HepG2 (cell line): ENCODE data around the gene DCP1B. TPM values are rescaled to one million over a fixed set of nuclear protein-coding genes. Genes with fewer than 3 reads are reported as not detected.

ENCODE experiments used
- ATAC-seq: fragments of 200-7000 bp; cut with Tn5 transposase; 3 replicates; pipeline ENCODE4 v1.9.1; 2020; ENCODE audit warnings: mild to moderate bottlenecking, moderate library complexity
- BruUV-seq: library from RNA; stranded (reverse); fragments of 400-500 nt; replicated peaks from 2 replicates; lab custom pipeline; 2021; lab: Mats Ljungman, UMichigan
- CTCF ChIA-PET: fragments of 300-600 bp; formaldehyde crosslinking; extraction: SDS; loops from one replicate; lab custom pipeline; 2021; ENCODE audit warnings: low total read pairs, inconsistent platforms, low intra/inter-chr PET ratio; lab: Yijun Ruan, JAX
- POLR2A ChIA-PET: fragments of 350-600 bp; sonication (Branson Sonifier 250); formaldehyde crosslinking; loops from one replicate; lab custom pipeline; 2020; ENCODE audit warnings: antibody characterized with exemption, inconsistent platforms; lab: Yijun Ruan, JAX
- DNase-seq: peaks from one replicate; pipeline ENCODE4 v3.0.0-alpha.2; 2015; ENCODE audit warnings: low spot score
- FAIRE-seq: peaks from 3 replicates; lab custom pipeline; 2011; peaks lifted over from hg19 to GRCh38; lab: Jason Lieb, UNC
- H2AFZ ChIP-seq: one replicate; pipeline ENCODE4 v1.6.1; 2011; ENCODE audit warnings: low read length, inconsistent platforms
- H3K27ac ChIP-seq: fragments of 300-600 bp; 3 replicates; pipeline ENCODE4 v1.8.0; 2011; ENCODE audit warnings: mixed run types, mild to moderate bottlenecking, mixed read lengths, low read length, inconsistent platforms; ENCODE audit not compliant: insufficient read depth; ENCODE audit errors: extremely low read length
- H3K27me3 ChIP-seq, 2 experiments: fragments of 200-600 bp in 1 of 2; 2 replicates in 1 of 2; 3 replicates in 1 of 2; pipeline versions ENCODE4 v1.6.0 to v1.8.0; 2011; ENCODE audit warnings: low read length in 2 of 2, mild to moderate bottlenecking in 2 of 2, moderate library complexity in 2 of 2, inconsistent platforms in 1 of 2; ENCODE audit not compliant: insufficient read depth in 2 of 2, control insufficient read depth in 1 of 2
- H3K36me3 ChIP-seq, 2 experiments: fragments of 200-600 bp in 1 of 2; replicated peaks in 1 of 2; 2 replicates in 1 of 2; 3 replicates in 1 of 2; pipeline versions ENCODE4 v1.5.1 to v1.8.0; 2011; ENCODE audit warnings: low read length in 2 of 2, inconsistent platforms in 1 of 2; ENCODE audit not compliant: insufficient read depth in 2 of 2, control insufficient read depth in 1 of 2
- H3K4me1 ChIP-seq: 2 replicates; pipeline ENCODE4 v1.5.1; 2012; ENCODE audit warnings: low read length, inconsistent platforms; ENCODE audit not compliant: insufficient read depth
- H3K4me2 ChIP-seq: 2 replicates; pipeline ENCODE4 v1.6.0; 2011; ENCODE audit warnings: low read depth, low read length, inconsistent platforms
- H3K4me3 ChIP-seq, 3 experiments: fragments of 200-600 bp in 1 of 3; sonication (generic), shearing (Covaris generic) in 1 of 3; replicated peaks in 1 of 3; 2 replicates each; pipeline ENCODE4 v1.5.1; 2011 to 2016; ENCODE audit warnings: low read length in 3 of 3, inconsistent platforms in 2 of 3, low read depth in 2 of 3, mild to moderate bottlenecking in 2 of 3, control low read depth in 1 of 3, mixed read lengths in 1 of 3; ENCODE audit not compliant: insufficient read depth in 1 of 3
- H3K79me2 ChIP-seq: one replicate; pipeline ENCODE4 v1.6.1; 2011; ENCODE audit warnings: low read length, inconsistent platforms; ENCODE audit not compliant: insufficient read depth
- H3K9ac ChIP-seq: 2 replicates; pipeline ENCODE4 v1.6.0; 2011; ENCODE audit warnings: mild to moderate bottlenecking, low read depth, low read length, inconsistent platforms; ENCODE audit not compliant: insufficient read depth
- H3K9me3 ChIP-seq: 2 replicates; pipeline ENCODE4 v1.5.1; 2012; ENCODE audit warnings: mild to moderate bottlenecking, low read length
- H4K20me1 ChIP-seq: 2 replicates; pipeline ENCODE4 v1.6.0; 2011; ENCODE audit warnings: inconsistent platforms, mild to moderate bottlenecking, low read length, moderate library complexity; ENCODE audit not compliant: insufficient read depth
- CBX2 ChIP-seq, 2 experiments: fragments of 200-600 bp in 1 of 2; sonication (generic); formaldehyde crosslinking in 1 of 2; IDR thresholded peaks; 2 replicates each; pipeline versions ENCODE4 v1.7.0 to v1.8.1; 2018 to 2022; ENCODE audit warnings: low read depth in 2 of 2, low read length in 1 of 2, mild to moderate bottlenecking in 1 of 2, missing genetic modification reagents in 1 of 2
- KDM5B ChIP-seq: sonication (generic); formaldehyde crosslinking; IDR thresholded peaks from 2 replicates; pipeline ENCODE4 v1.4.0; 2020; ENCODE audit warnings: missing genetic modification reagents, mild to moderate bottlenecking, borderline replicate concordance
- MAFK ChIP-seq, 2 experiments: IDR thresholded peaks in 1 of 2; conservative IDR thresholded peaks in 1 of 2; 2 replicates each; pipeline ENCODE4 v1.6.1; 2011; ENCODE audit warnings: improper control_type of control experiment in 2 of 2, low read length in 2 of 2
- RBM39 ChIP-seq: fragments of 200-400 bp; formaldehyde crosslinking; IDR thresholded peaks from one replicate; pipeline ENCODE4 v1.6.1; 2018; ENCODE audit warnings: antibody characterized with exemption, mild to moderate bottlenecking, low read depth, low read length; ENCODE audit not compliant: poor library complexity, severe bottlenecking
- ZBTB7B ChIP-seq: sonication (generic); formaldehyde crosslinking; IDR thresholded peaks from 2 replicates; pipeline ENCODE4 v1.4.0; 2020; ENCODE audit warnings: missing genetic modification reagents
- ZNF660 ChIP-seq: sonication (generic); formaldehyde crosslinking; IDR thresholded peaks from 2 replicates; pipeline ENCODE4 v1.5.1; 2020; ENCODE audit warnings: mild to moderate bottlenecking, low read depth, missing genetic modification reagents, borderline replicate concordance
- ZNF670 ChIP-seq: sonication (generic); formaldehyde crosslinking; IDR thresholded peaks from 2 replicates; pipeline ENCODE4 v1.8.0; 2022; ENCODE audit warnings: mild to moderate bottlenecking, missing genetic modification reagents, borderline replicate concordance
- ZNF75D ChIP-seq: sonication (generic); formaldehyde crosslinking; IDR thresholded peaks from 2 replicates; pipeline ENCODE4 v1.8.1; 2023; ENCODE audit warnings: missing genetic modification reagents, mild to moderate bottlenecking, borderline replicate concordance
- ZSCAN21 ChIP-seq: sonication (generic); formaldehyde crosslinking; IDR thresholded peaks from 2 replicates; pipeline ENCODE4 v1.8.0; 2022; ENCODE audit warnings: mild to moderate bottlenecking, missing genetic modification reagents, moderate library complexity, borderline replicate concordance
- WGBS: methylation state at CpG from one replicate; pipeline ENCODE4 v1.1.6; 2017; ENCODE audit warnings: low lambda C conversion rate; 5-methylcytosine and 5-hydroxymethylcytosine counted together
- in situ Hi-C: cut with HindIII; loops from 2 replicates; pipeline ENCODE4 v1.10.0; 2017; ENCODE audit warnings: low pct_unique_long_range_greater_than_20kb; ENCODE audit not compliant: extremely low pct_ligation_motif_present
- intact Hi-C: fragments of 100-400 bp; cut with micrococcal nuclease; formaldehyde crosslinking; loops from one replicate; pipeline ENCODE4 v1.10.0; 2022; ENCODE audit not compliant: unreplicated experiment
- polyA plus RNA-seq, 8 experiments: library from polyadenylated mRNA; depleted of rRNA in 3 of 8; stranded (reverse) in 7 of 8; unstranded in 1 of 8; fragments of >200 nt; fragmentation: Illumina TruSeq in 4 of 8; extraction: Trizol in 4 of 8; gene quantifications; 2 replicates each; pipeline versions ENCODE4 v1.2.1 to v1.2.3, GENCODE V29; 2011 to 2016; ENCODE audit warnings: low read depth in 4 of 8, missing spikeins in 1 of 8, mixed read lengths in 1 of 8; ENCODE audit not compliant: insufficient read depth in 1 of 8
- total RNA-seq, 5 experiments: library from RNA; depleted of rRNA; stranded (reverse); fragments of >200 nt; fragmentation: Illumina TruSeq; extraction: Trizol; gene quantifications; 2 replicates each; pipeline ENCODE4 v1.2.3, GENCODE V29; 2016; ENCODE audit warnings: low read depth in 1 of 5
- TF ChIP-seq, protein P1 (sequence below): sonication (generic); formaldehyde crosslinking; IDR thresholded peaks from 2 replicates; pipeline ENCODE4 v1.5.0; 2020; ENCODE audit warnings: missing genetic modification reagents
- TF ChIP-seq, protein P2 (sequence below): sonication (generic); formaldehyde crosslinking; IDR thresholded peaks from 2 replicates; pipeline ENCODE4 v1.5.0; 2020; ENCODE audit warnings: missing genetic modification reagents, mild to moderate bottlenecking, borderline replicate concordance
- TF ChIP-seq, protein P3 (sequence below): IDR thresholded peaks from 2 replicates; pipeline ENCODE4 v1.6.1; 2016; ENCODE audit warnings: control low read depth
- TF ChIP-seq, protein P4 (sequence below): sonication (generic); formaldehyde crosslinking; conservative IDR thresholded peaks from 2 replicates; pipeline ENCODE4 v1.5.0; 2020; ENCODE audit warnings: missing genetic modification reagents
- TF ChIP-seq, protein P5 (sequence below): sonication (generic); formaldehyde crosslinking; IDR thresholded peaks from 2 replicates; pipeline ENCODE4 v1.4.0; 2020; ENCODE audit warnings: missing genetic modification reagents

The DCP1B gene
- total and polyA plus RNA-seq, 2 of the 13 experiments (the other 11 are each of a cell fraction or from before 2014, with no cell fraction given): 11.4 to 27.2 TPM

DNA sequence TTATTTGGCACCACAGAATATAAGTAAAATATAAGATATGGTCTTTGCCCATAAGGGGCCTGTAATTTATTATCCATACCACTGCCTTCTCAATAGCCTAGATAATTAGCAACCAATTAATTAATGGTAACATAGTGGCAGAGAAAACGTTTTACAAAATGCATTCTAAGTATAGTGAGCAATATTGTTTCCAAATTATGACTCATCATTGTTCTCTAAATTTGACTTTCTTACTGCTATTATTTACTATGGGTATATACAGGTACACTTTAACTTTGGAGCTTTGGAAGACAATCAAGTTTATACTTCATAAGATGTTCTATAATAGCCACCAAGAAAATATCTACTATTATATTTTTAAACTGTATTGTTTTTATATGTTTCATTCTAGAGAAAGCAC, 26.7 kb downstream of the DCP1B start (continued):
- TF ChIP-seq, protein P1, sequence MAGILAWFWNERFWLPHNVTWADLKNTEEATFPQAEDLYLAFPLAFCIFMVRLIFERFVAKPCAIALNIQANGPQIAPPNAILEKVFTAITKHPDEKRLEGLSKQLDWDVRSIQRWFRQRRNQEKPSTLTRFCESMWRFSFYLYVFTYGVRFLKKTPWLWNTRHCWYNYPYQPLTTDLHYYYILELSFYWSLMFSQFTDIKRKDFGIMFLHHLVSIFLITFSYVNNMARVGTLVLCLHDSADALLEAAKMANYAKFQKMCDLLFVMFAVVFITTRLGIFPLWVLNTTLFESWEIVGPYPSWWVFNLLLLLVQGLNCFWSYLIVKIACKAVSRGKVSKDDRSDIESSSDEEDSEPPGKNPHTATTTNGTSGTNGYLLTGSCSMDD: no peak
- TF ChIP-seq, protein P2, sequence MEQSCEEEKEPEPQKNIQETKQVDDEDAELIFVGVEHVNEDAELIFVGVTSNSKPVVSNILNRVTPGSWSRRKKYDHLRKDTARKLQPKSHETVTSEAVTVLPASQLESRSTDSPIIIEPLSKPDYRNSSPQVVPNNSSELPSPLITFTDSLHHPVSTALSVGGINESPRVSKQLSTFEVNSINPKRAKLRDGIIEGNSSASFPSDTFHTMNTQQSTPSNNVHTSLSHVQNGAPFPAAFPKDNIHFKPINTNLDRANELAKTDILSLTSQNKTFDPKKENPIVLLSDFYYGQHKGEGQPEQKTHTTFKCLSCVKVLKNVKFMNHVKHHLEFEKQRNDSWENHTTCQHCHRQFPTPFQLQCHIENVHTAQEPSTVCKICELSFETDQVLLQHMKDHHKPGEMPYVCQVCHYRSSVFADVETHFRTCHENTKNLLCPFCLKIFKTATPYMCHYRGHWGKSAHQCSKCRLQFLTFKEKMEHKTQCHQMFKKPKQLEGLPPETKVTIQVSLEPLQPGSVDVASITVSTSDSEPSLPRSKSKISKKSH (CRISPR knock-in tag): no peak
- TF ChIP-seq RBM39 (no peak), ZNF75D (CRISPR knock-in tag) (no peak), CBX2 (IDR thresholded peaks at IDR 0.05; ENCODE audit: low read depth, low read length) (no peak), CBX2 (CRISPR knock-in tag; IDR thresholded peaks at IDR 0.05; ENCODE audit: low read depth) (no peak), ZNF660 (CRISPR knock-in tag) (no peak), KDM5B (CRISPR knock-in tag) (no peak)
- TF ChIP-seq, protein P3, sequence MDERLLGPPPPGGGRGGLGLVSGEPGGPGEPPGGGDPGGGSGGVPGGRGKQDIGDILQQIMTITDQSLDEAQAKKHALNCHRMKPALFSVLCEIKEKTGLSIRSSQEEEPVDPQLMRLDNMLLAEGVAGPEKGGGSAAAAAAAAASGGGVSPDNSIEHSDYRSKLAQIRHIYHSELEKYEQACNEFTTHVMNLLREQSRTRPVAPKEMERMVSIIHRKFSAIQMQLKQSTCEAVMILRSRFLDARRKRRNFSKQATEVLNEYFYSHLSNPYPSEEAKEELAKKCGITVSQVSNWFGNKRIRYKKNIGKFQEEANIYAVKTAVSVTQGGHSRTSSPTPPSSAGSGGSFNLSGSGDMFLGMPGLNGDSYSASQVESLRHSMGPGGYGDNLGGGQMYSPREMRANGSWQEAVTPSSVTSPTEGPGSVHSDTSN (CRISPR knock-in tag): no peak

DNA sequence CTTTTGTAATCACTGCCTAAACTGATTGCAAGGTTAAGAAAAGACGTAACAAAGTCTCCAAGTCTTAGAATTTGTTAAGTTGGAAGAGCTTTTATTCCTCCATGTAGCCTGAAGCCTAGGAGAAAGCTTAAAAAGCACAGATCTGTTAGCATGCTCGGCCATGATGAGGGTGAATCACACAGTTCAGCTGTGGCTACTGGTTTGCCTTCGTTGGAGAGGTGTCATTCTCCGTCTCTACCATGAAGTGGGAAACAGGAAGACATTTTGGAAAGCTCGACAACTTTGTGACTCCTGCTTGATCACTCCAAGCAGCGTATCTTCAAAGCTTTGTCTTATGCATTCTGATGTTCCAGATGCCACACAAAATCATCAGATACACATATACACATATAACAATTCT, 27.1 kb downstream of the DCP1B start:
- Histone ChIP-seq H3K4me1 (peaks cover 6% of the 10 kb centered on the region; the same call in 1 of the 2 replicates), H3K27me3 (no peaks in the 10 kb centered on the region), H3K36me3 (no peaks in the 10 kb centered on the region), H3K9ac (no peak overlapping the region), H3K4me3 (no peak overlapping the region), H2AFZ (no peak overlapping the region), H3K27ac (no peak overlapping the region), H3K4me2 (no peak overlapping the region), H4K20me1 (no peaks in the 10 kb centered on the region; the same call in 1 of the 2 replicates), H3K9me3 (no peaks in the 10 kb centered on the region), H3K79me2 (no peaks in the 10 kb centered on the region)
- WGBS: 94% methylated on average over 6 of the region's 6 CpGs
- in situ Hi-C loops: no loop called here
- CTCF ChIA-PET: no interaction called here
- POLR2A ChIA-PET: no interaction called here
- intact Hi-C loops: no loop called here
- BruUV-seq: no TSS peak
- ATAC-seq (no peak), DNase-seq (no peak), FAIRE-seq (no peak)
- TF ChIP-seq, protein P4, sequence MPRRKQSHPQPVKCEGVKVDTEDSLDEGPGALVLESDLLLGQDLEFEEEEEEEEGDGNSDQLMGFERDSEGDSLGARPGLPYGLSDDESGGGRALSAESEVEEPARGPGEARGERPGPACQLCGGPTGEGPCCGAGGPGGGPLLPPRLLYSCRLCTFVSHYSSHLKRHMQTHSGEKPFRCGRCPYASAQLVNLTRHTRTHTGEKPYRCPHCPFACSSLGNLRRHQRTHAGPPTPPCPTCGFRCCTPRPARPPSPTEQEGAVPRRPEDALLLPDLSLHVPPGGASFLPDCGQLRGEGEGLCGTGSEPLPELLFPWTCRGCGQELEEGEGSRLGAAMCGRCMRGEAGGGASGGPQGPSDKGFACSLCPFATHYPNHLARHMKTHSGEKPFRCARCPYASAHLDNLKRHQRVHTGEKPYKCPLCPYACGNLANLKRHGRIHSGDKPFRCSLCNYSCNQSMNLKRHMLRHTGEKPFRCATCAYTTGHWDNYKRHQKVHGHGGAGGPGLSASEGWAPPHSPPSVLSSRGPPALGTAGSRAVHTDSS (CRISPR knock-in tag): no peak
- TF ChIP-seq ZNF670 (no peak), MAFK (conservative IDR thresholded peaks at IDR 0.05 in 1 of 2, IDR thresholded peaks at IDR 0.05 in 1 of 2; ENCODE audit: low read length in 2 of 2) (no peak), ZSCAN21 (CRISPR knock-in tag) (no peak), ZBTB7B (CRISPR knock-in tag) (no peak)
- TF ChIP-seq, protein P5, sequence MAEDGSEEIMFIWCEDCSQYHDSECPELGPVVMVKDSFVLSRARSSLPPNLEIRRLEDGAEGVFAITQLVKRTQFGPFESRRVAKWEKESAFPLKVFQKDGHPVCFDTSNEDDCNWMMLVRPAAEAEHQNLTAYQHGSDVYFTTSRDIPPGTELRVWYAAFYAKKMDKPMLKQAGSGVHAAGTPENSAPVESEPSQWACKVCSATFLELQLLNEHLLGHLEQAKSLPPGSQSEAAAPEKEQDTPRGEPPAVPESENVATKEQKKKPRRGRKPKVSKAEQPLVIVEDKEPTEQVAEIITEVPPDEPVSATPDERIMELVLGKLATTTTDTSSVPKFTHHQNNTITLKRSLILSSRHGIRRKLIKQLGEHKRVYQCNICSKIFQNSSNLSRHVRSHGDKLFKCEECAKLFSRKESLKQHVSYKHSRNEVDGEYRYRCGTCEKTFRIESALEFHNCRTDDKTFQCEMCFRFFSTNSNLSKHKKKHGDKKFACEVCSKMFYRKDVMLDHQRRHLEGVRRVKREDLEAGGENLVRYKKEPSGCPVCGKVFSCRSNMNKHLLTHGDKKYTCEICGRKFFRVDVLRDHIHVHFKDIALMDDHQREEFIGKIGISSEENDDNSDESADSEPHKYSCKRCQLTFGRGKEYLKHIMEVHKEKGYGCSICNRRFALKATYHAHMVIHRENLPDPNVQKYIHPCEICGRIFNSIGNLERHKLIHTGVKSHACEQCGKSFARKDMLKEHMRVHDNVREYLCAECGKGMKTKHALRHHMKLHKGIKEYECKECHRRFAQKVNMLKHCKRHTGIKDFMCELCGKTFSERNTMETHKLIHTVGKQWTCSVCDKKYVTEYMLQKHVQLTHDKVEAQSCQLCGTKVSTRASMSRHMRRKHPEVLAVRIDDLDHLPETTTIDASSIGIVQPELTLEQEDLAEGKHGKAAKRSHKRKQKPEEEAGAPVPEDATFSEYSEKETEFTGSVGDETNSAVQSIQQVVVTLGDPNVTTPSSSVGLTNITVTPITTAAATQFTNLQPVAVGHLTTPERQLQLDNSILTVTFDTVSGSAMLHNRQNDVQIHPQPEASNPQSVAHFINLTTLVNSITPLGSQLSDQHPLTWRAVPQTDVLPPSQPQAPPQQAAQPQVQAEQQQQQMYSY (CRISPR knock-in tag): no peak
